ENCODE data around the gene BLCAP.
A peak's percentile ranks its signal among the peaks of the same experiment; 100 is the strongest.
"Not testable (repeated sequence)": the region's sequence is repeated elsewhere in the genome, so short reads cannot be mapped to it uniquely, and the experiment has no call there.

The BLCAP gene

GRCh38 chr20:37554721-37555298 is 27.1 kb upstream of the BLCAP start:
- not testable (repeated sequence) for DNase-seq

- DNase-seq: no peak
Measured at GRCh38 chr20:37552415-37552814, 24.7 kb upstream of the BLCAP start.

GRCh38 chr20:37551660-37552059 is 24.0 kb upstream of the BLCAP start:
- DNase-seq: not testable (repeated sequence)

GRCh38 chr20:37550101-37550920 is 22.6 kb upstream of the BLCAP start:
- not testable (repeated sequence) for DNase-seq

- no peak for DNase-seq
Measured at GRCh38 chr20:37547912-37548311, 20.2 kb upstream of the BLCAP start.

- no peak for DNase-seq
Measured at GRCh38 chr20:37545516-37545915, 17.8 kb upstream of the BLCAP start.

- DNase-seq: no peak
Measured at GRCh38 chr20:37544386-37544785, 16.7 kb upstream of the BLCAP start.

- no peak for DNase-seq
Measured at GRCh38 chr20:37543828-37544227, 16.2 kb upstream of the BLCAP start.

GRCh38 chr20:37542281-37542680 is 14.6 kb upstream of the BLCAP start:
- DNase-seq: no peak

GRCh38 chr20:37541326-37541725 is 13.7 kb upstream of the BLCAP start:
- no peak for DNase-seq

GRCh38 chr20:37540838-37541237 is 13.2 kb upstream of the BLCAP start:
- DNase-seq: not testable (repeated sequence)

GRCh38 chr20:37540001-37540400 is 12.3 kb upstream of the BLCAP start:
- no peak for DNase-seq

- no peak for DNase-seq
Measured at GRCh38 chr20:37539424-37539823, 11.7 kb upstream of the BLCAP start.

GRCh38 chr20:37538003-37538402 is 10.3 kb upstream of the BLCAP start:
- DNase-seq: no peak

- no peak for DNase-seq
Measured at GRCh38 chr20:37537505-37537904, 9.8 kb upstream of the BLCAP start.

- DNase-seq: no peak
Measured at GRCh38 chr20:37535443-37536132, 7.9 kb upstream of the BLCAP start.

- peak; percentile 71 for DNase-seq
Measured at GRCh38 chr20:37534401-37535157, 6.9 kb upstream of the BLCAP start.

GRCh38 chr20:37533154-37533715 is 5.6 kb upstream of the BLCAP start:
- DNase-seq: no peak

- no peak for DNase-seq
Measured at GRCh38 chr20:37531856-37532255, 4.2 kb upstream of the BLCAP start.

GRCh38 chr20:37530696-37531095 is 3.0 kb upstream of the BLCAP start:
- no peak for DNase-seq

- DNase-seq: no peak
Measured at GRCh38 chr20:37529968-37530600, 2.4 kb upstream of the BLCAP start.

GRCh38 chr20:37529214-37529967 is 1.7 kb upstream of the BLCAP start:
- no peak for DNase-seq
